Keratinocyte (primary cell): ENCODE data around the gene RRP1. TPM values are rescaled to one million over a fixed set of nuclear protein-coding genes. Genes with fewer than 3 reads are reported as not detected.
"Not testable (repeated sequence)": the region's sequence is repeated elsewhere in the genome, so short reads cannot be mapped to it uniquely, and the experiment has no call there.

Experiments
- DNase-seq: peaks from one replicate; pipeline ENCODE4 v3.0.0-alpha.2; 2011; ENCODE audit warnings: low read depth, missing footprints, low spot score
- FAIRE-seq: peaks from 2 replicates; lab custom pipeline; 2011; peaks lifted over from hg19 to GRCh38; lab: Jason Lieb, UNC
- H2AFZ ChIP-seq: 2 replicates; pipeline ENCODE4 v1.6.0; 2012; ENCODE audit warnings: low read length, control low read depth, inconsistent platforms; ENCODE audit not compliant: control insufficient read depth
- H3K27ac ChIP-seq: 2 replicates; pipeline ENCODE4 v1.5.1; 2011; ENCODE audit warnings: low read length; ENCODE audit not compliant: control insufficient read depth, insufficient read depth
- H3K27me3 ChIP-seq: 3 replicates; pipeline ENCODE4 v1.6.0; 2011; ENCODE audit warnings: low read length; ENCODE audit not compliant: control insufficient read depth, insufficient read depth; ENCODE audit errors: extremely low read depth
- H3K36me3 ChIP-seq, 2 experiments: 2 replicates in 1 of 2; 3 replicates in 1 of 2; pipeline ENCODE4 v1.5.1; 2011; ENCODE audit warnings: low read length in 2 of 2, mild to moderate bottlenecking in 1 of 2; ENCODE audit not compliant: control insufficient read depth in 2 of 2, insufficient read depth in 2 of 2; ENCODE audit errors: extremely low read depth in 1 of 2
- H3K4me1 ChIP-seq: 3 replicates; pipeline ENCODE4 v1.5.1; 2011; ENCODE audit warnings: low read length; ENCODE audit not compliant: control insufficient read depth, insufficient read depth; ENCODE audit errors: extremely low read depth
- H3K4me2 ChIP-seq: 3 replicates; pipeline ENCODE4 v1.6.0; 2011; ENCODE audit warnings: low read depth, low read length; ENCODE audit not compliant: control insufficient read depth, insufficient read depth; ENCODE audit errors: extremely low read depth
- H3K4me3 ChIP-seq, 3 experiments: fragments of 200-600 bp in 1 of 3; sonication (generic) in 1 of 3; 2 replicates in 2 of 3; 3 replicates in 1 of 3; pipeline ENCODE4 v1.5.1; 2011 to 2016; ENCODE audit warnings: low read length in 3 of 3, mild to moderate bottlenecking in 3 of 3, control low read depth in 2 of 3, inconsistent platforms in 1 of 3, low read depth in 1 of 3, mixed read lengths in 1 of 3, mixed run types in 1 of 3, moderate library complexity in 1 of 3; ENCODE audit not compliant: control insufficient read depth in 2 of 3, insufficient read depth in 2 of 3; ENCODE audit errors: extremely low read depth in 1 of 3
- H3K79me2 ChIP-seq: 2 replicates; pipeline ENCODE4 v1.6.0; 2012; ENCODE audit warnings: low read length; ENCODE audit not compliant: control insufficient read depth, insufficient read depth
- H3K9ac ChIP-seq: 3 replicates; pipeline ENCODE4 v1.6.0; 2011; ENCODE audit warnings: low read length; ENCODE audit not compliant: control insufficient read depth, insufficient read depth; ENCODE audit errors: extremely low read depth
- H3K9me1 ChIP-seq: 3 replicates; pipeline ENCODE4 v1.6.0; 2011; ENCODE audit warnings: low read length; ENCODE audit not compliant: control insufficient read depth, insufficient read depth; ENCODE audit errors: extremely low read depth
- H3K9me3 ChIP-seq: 2 replicates; pipeline ENCODE4 v1.5.1; 2012; ENCODE audit warnings: low read depth, low read length; ENCODE audit not compliant: control insufficient read depth
- H4K20me1 ChIP-seq: 3 replicates; pipeline ENCODE4 v1.6.0; 2011; ENCODE audit warnings: low read length; ENCODE audit not compliant: control insufficient read depth, insufficient read depth; ENCODE audit errors: extremely low read depth
- CTCF ChIP-seq, 3 experiments: IDR thresholded peaks in 1 of 3; conservative IDR thresholded peaks in 1 of 3; optimal IDR thresholded peaks in 1 of 3; 2 replicates in 2 of 3; 3 replicates in 1 of 3; pipeline versions ENCODE3 to v1.5.1; 2011; ENCODE audit warnings: low read length in 3 of 3, mild to moderate bottlenecking in 3 of 3, moderate library complexity in 2 of 3, control low read depth in 1 of 3, inconsistent platforms in 1 of 3; ENCODE audit not compliant: insufficient read depth in 2 of 3; ENCODE audit errors: extremely low read depth in 1 of 3
- EZH2 ChIP-seq: IDR thresholded peaks from one replicate; pipeline ENCODE4 v1.6.1; 2012; ENCODE audit warnings: inconsistent platforms, mild to moderate bottlenecking, low read length, moderate library complexity
- dilution Hi-C: fragments of 300-500 bp; cut with MboI; formaldehyde crosslinking; loops from one replicate; pipeline ENCODE4 v1.7.0; 2020; ENCODE audit warnings: low sequenced_read_pairs; ENCODE audit not compliant: extremely low pct_ligation_motif_present
- polyA plus RNA-seq, 5 experiments: library from polyadenylated mRNA; depleted of rRNA in 3 of 5; stranded (reverse) in 3 of 5; stranded (forward) in 1 of 5; unstranded in 1 of 5; fragments of >200 nt; gene quantifications; 1 replicate in 1 of 5; 2 replicates in 3 of 5; 3 replicates in 1 of 5; pipeline versions ENCODE4 v1.2.1 to v1.2.3, GENCODE V29; 2011 to 2012; ENCODE audit warnings: missing spikeins in 2 of 5, low read depth in 1 of 5, low replicate concordance in 1 of 5

Gene RRP1
- polyA plus RNA-seq, 1 donor (not counting 4 experiments of a cell fraction or from before 2014, with no cell fraction given), result 25.0 TPM

GRCh38 chr21:43820466-43820865, 31.1 kb downstream of the RRP1 start:
- no peak for FAIRE-seq

GRCh38 chr21:43822166-43822565, 32.8 kb downstream of the RRP1 start:
- H3K4me3 ChIP-seq, H3K4me1 ChIP-seq, H3K9ac ChIP-seq, H3K79me2 ChIP-seq, DNase-seq, H3K27ac ChIP-seq, H3K36me3 ChIP-seq, H3K27me3 ChIP-seq, H2AFZ ChIP-seq, dilution Hi-C loops, FAIRE-seq, H3K9me3 ChIP-seq, H3K4me2 ChIP-seq, H4K20me1 ChIP-seq, H3K9me1 ChIP-seq: not testable (repeated sequence)

More at GRCh38 chr21:43820466-43820865, 31.1 kb downstream of the RRP1 start:
- no peak overlapping the region for H3K27ac ChIP-seq
- no peak overlapping the region for H3K4me2 ChIP-seq
- H4K20me1 ChIP-seq, result no peaks in the 10 kb centered on the region
- peaks cover 3% of the 10 kb centered on the region for H3K27me3 ChIP-seq
- H3K9me3 ChIP-seq, result peaks cover 2% of the 10 kb centered on the region
- DNase-seq, result no peak
- peaks cover 4% of the 10 kb centered on the region for H3K4me1 ChIP-seq
- no peaks in the 10 kb centered on the region for H3K9me1 ChIP-seq
- no peak overlapping the region for H3K4me3 ChIP-seq
- no peaks in the 10 kb centered on the region for H3K79me2 ChIP-seq
- dilution Hi-C loops, result no loop called here
- H3K36me3 ChIP-seq, result no peaks in the 10 kb centered on the region
- no peak overlapping the region for H2AFZ ChIP-seq
- TF ChIP-seq EZH2, result no peak
- no peak for TF ChIP-seq CTCF (optimal IDR thresholded peaks at IDR 0.05 in 1 of 3, IDR thresholded peaks at IDR 0.05 in 1 of 3, conservative IDR thresholded peaks at IDR 0.05 in 1 of 3; ENCODE audit: extremely low read depth in 1 of 3, insufficient read depth in 2 of 3, low read length in 3 of 3)
- no peak overlapping the region for H3K9ac ChIP-seq

GRCh38 chr21:43822741-43823140, 33.4 kb downstream of the RRP1 start:
- H3K27ac ChIP-seq, H3K36me3 ChIP-seq, FAIRE-seq, H3K9me3 ChIP-seq, dilution Hi-C loops, H3K4me1 ChIP-seq, H3K9ac ChIP-seq, H3K4me3 ChIP-seq, H3K4me2 ChIP-seq, H3K79me2 ChIP-seq, H2AFZ ChIP-seq, H3K9me1 ChIP-seq, H4K20me1 ChIP-seq, DNase-seq, H3K27me3 ChIP-seq: not testable (repeated sequence)
